ENCODE results near the gene MARF1.
A peak's percentile ranks its signal among the peaks of the same experiment; 100 is the strongest.
"Not testable (repeated sequence)": the region's sequence is repeated elsewhere in the genome, so short reads cannot be mapped to it uniquely, and the experiment has no call there.

MARF1 gene, protein sequence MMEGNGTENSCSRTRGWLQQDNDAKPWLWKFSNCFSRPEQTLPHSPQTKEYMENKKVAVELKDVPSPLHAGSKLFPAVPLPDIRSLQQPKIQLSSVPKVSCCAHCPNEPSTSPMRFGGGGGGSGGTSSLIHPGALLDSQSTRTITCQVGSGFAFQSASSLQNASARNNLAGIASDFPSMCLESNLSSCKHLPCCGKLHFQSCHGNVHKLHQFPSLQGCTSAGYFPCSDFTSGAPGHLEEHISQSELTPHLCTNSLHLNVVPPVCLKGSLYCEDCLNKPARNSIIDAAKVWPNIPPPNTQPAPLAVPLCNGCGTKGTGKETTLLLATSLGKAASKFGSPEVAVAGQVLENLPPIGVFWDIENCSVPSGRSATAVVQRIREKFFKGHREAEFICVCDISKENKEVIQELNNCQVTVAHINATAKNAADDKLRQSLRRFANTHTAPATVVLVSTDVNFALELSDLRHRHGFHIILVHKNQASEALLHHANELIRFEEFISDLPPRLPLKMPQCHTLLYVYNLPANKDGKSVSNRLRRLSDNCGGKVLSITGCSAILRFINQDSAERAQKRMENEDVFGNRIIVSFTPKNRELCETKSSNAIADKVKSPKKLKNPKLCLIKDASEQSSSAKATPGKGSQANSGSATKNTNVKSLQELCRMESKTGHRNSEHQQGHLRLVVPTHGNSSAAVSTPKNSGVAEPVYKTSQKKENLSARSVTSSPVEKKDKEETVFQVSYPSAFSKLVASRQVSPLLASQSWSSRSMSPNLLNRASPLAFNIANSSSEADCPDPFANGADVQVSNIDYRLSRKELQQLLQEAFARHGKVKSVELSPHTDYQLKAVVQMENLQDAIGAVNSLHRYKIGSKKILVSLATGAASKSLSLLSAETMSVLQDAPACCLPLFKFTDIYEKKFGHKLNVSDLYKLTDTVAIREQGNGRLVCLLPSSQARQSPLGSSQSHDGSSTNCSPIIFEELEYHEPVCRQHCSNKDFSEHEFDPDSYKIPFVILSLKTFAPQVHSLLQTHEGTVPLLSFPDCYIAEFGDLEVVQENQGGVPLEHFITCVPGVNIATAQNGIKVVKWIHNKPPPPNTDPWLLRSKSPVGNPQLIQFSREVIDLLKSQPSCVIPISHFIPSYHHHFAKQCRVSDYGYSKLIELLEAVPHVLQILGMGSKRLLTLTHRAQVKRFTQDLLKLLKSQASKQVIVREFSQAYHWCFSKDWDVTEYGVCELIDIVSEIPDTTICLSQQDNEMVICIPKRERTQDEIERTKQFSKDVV (N-terminal part only)

GRCh38 chr16:15643048-15643945 lies at the start of gene MARF1:
MARF1 (minus strand) TSS chr16:15643154; CDS start chr16:15639233, 3,921 bp downstream.
- DNase-seq (ENCODE audit: low spot score), result peak; percentile 89
- TF ChIP-seq, protein P1, sequence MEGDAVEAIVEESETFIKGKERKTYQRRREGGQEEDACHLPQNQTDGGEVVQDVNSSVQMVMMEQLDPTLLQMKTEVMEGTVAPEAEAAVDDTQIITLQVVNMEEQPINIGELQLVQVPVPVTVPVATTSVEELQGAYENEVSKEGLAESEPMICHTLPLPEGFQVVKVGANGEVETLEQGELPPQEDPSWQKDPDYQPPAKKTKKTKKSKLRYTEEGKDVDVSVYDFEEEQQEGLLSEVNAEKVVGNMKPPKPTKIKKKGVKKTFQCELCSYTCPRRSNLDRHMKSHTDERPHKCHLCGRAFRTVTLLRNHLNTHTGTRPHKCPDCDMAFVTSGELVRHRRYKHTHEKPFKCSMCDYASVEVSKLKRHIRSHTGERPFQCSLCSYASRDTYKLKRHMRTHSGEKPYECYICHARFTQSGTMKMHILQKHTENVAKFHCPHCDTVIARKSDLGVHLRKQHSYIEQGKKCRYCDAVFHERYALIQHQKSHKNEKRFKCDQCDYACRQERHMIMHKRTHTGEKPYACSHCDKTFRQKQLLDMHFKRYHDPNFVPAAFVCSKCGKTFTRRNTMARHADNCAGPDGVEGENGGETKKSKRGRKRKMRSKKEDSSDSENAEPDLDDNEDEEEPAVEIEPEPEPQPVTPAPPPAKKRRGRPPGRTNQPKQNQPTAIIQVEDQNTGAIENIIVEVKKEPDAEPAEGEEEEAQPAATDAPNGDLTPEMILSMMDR (IDR thresholded peaks at IDR 0.05; ENCODE audit: extremely low read depth, missing control alignments), result no peak

- not testable (repeated sequence) for DNase-seq (ENCODE audit: low spot score)
Measured at GRCh38 chr16:15692508-15692907, 49.6 kb upstream of the MARF1 start.

DNA sequence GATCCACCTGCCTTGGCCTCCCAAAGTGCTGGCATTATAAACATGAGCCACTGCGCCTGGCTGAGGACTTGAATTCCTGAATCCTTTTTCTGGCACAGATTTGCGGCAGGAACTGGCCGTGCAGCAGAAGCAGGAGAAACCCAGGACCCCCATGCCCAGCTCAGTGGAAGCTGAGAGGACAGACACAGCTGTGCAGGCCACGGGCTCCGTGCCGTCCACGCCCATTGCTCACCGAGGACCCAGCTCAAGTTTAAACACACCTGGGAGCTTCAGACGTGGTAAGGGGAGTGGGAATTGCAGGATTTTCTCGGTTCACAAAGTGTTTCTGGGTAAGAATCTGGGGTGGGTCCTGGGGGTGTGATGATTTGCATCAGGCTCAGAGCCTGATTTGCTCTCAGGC lies 48.1 kb upstream of the MARF1 start:
- TF ChIP-seq, protein P1 (IDR thresholded peaks at IDR 0.05; ENCODE audit: extremely low read depth, missing control alignments), result no peak

GRCh38 chr16:15690296-15690695 lies 47.3 kb upstream of the MARF1 start:
- DNase-seq (ENCODE audit: low spot score), result no peak
- TF ChIP-seq, protein P1 (IDR thresholded peaks at IDR 0.05; ENCODE audit: extremely low read depth, missing control alignments), result no peak

More for the DNA sequence above, 48.1 kb upstream of the MARF1 start:
- DNase-seq (ENCODE audit: low spot score), result no peak

DNA sequence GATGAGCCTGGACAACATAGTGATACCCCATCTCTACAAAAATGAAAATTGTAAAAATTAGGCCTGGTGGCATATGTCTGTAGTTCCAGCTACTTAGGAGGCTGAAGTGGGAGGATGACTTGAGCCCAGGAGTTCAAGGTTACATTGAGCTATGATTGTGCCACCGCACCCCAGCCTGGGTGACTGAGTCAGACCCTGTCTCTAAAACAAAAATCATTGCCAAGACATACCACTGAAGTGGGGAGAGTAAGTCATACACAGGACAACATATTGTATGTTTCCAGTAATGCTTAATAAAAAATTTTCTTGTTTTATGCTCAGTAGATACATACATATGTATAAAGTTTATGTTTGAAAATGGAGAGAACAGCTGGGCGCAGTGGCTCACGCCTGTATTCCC lies 46.3 kb upstream of the MARF1 start:
- DNase-seq (ENCODE audit: low spot score), result no peak
- TF ChIP-seq, protein P1 (IDR thresholded peaks at IDR 0.05; ENCODE audit: extremely low read depth, missing control alignments), result no peak

GRCh38 chr16:15686287-15686686 lies 43.3 kb upstream of the MARF1 start:
- TF ChIP-seq, protein P1 (IDR thresholded peaks at IDR 0.05; ENCODE audit: extremely low read depth, missing control alignments), result no peak
- DNase-seq (ENCODE audit: low spot score), result no peak
